Smooth muscle cell (in vitro differentiated cells): ENCODE data around the gene AKT2. TPM values are rescaled to one million over a fixed set of nuclear protein-coding genes. Genes with fewer than 3 reads are reported as not detected.

Experiments
- DNase-seq: peaks from one replicate; lab custom pipeline; 2025; ENCODE audit not compliant: unreplicated experiment; lab: John Stamatoyannopoulos, UW
- H2AFZ ChIP-seq: fragments of 200-600 bp; sonication (generic); 2 replicates; pipeline ENCODE4 v1.6.0; 2016; ENCODE audit warnings: antibody characterized with exemption, low read depth, mild to moderate bottlenecking
- H3F3A ChIP-seq: fragments of 200-600 bp; sonication (generic); 2 replicates; pipeline ENCODE4 v1.6.0; 2017; ENCODE audit warnings: antibody characterized with exemption, low read depth
- H3K27ac ChIP-seq: fragments of 200-600 bp; sonication (generic); 2 replicates; pipeline ENCODE4 v1.5.1; 2016; ENCODE audit warnings: low read depth, mild to moderate bottlenecking
- H3K27me3 ChIP-seq: fragments of 200-600 bp; sonication (generic); 2 replicates; pipeline ENCODE4 v1.6.1; 2016; ENCODE audit warnings: low read depth, mild to moderate bottlenecking
- H3K36me3 ChIP-seq: fragments of 200-600 bp; sonication (generic); 2 replicates; pipeline ENCODE4 v1.5.1; 2016; ENCODE audit warnings: low read depth
- H3K4me1 ChIP-seq: fragments of 200-600 bp; sonication (generic); 2 replicates; pipeline ENCODE4 v1.5.1; 2016; ENCODE audit warnings: low read depth
- H3K4me2 ChIP-seq: fragments of 200-600 bp; sonication (generic); 2 replicates; pipeline ENCODE4 v1.6.0; 2016; ENCODE audit warnings: mild to moderate bottlenecking
- H3K4me3 ChIP-seq: fragments of 200-600 bp; sonication (generic); 2 replicates; pipeline ENCODE4 v1.5.1; 2016; ENCODE audit warnings: mild to moderate bottlenecking
- H3K79me2 ChIP-seq: fragments of 200-600 bp; sonication (generic); 2 replicates; pipeline ENCODE4 v1.6.0; 2016; ENCODE audit warnings: low read depth, mild to moderate bottlenecking
- H3K9ac ChIP-seq: fragments of 200-600 bp; sonication (generic); 2 replicates; pipeline ENCODE4 v1.6.0; 2016; ENCODE audit warnings: low read depth
- H3K9me3 ChIP-seq: fragments of 200-600 bp; sonication (generic); replicated peaks from 2 replicates; pipeline ENCODE4 v1.5.1; 2016; ENCODE audit warnings: low read depth
- H4K20me1 ChIP-seq: fragments of 200-600 bp; sonication (generic); 2 replicates; pipeline ENCODE4 v1.6.0; 2016; ENCODE audit warnings: low read depth
- CTCF ChIP-seq: fragments of 200-600 bp; sonication (generic); IDR thresholded peaks from 2 replicates; pipeline ENCODE4 v1.5.1; 2017; ENCODE audit warnings: borderline replicate concordance, mild to moderate bottlenecking, antibody characterized with exemption; ENCODE audit not compliant: insufficient read depth, poor library complexity, severe bottlenecking
- WGBS: methylation state at CpG from one replicate; pipeline ENCODE4 v1.1.7; 2016; ENCODE audit warnings: low lambda C conversion rate; 5-methylcytosine and 5-hydroxymethylcytosine counted together
- polyA plus RNA-seq: library from polyadenylated mRNA; unstranded; fragments of >200 nt; fragmentation: Nextera tagmentation; extraction: Ambion mirVana; gene quantifications from 2 replicates; pipeline ENCODE4 v1.2.1, GENCODE V29; 2016
- total RNA-seq: library from RNA; depleted of rRNA; stranded (reverse); fragments of >200 nt; gene quantifications from 2 replicates; pipeline ENCODE4 v1.2.3, GENCODE V29; 2014

Gene AKT2
- total and polyA plus RNA-seq, 2 experiments from 2014 or later: 26.6 to 62.6 TPM

DNA sequence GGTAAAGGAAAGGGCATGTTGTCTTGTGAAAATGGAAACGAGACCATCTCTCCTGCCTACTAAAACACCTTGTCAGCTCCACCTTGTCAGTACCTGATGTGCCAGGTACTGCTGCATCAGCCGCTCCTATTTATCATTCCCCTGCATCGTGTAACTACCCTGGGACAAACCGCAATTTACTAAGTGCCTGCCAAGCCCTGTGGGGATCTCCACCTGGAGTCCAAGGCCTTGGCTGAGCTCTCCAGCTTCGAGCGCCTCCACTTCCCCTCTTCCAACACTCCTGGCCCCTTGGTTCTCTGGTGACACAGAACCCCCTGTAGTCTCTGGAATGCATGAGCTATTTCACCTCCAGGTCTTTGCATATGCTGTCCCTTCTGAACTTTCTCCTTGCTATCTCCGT, 32.8 kb downstream of the AKT2 start:
- DNase-seq: no peak
- no peaks in the 10 kb centered on the region for H3K27me3 ChIP-seq
- H3K79me2 ChIP-seq: peaks cover 21% of the 10 kb centered on the region
- no peaks in the 10 kb centered on the region for H3K36me3 ChIP-seq
- H4K20me1 ChIP-seq: peaks cover 58% of the 10 kb centered on the region
- no peak for TF ChIP-seq CTCF
- H3K4me2 ChIP-seq: no peak overlapping the region
- no peaks in the 10 kb centered on the region for H3F3A ChIP-seq
- H3K27ac ChIP-seq: no peak overlapping the region
- no peaks in the 10 kb centered on the region for H3K9me3 ChIP-seq
- WGBS: 79% methylated on average over 7 of the region's 7 CpGs
- H3K9ac ChIP-seq: no peak overlapping the region
- no peak overlapping the region for H3K4me3 ChIP-seq
- H2AFZ ChIP-seq: no peak overlapping the region
- H3K4me1 ChIP-seq: no peaks in the 10 kb centered on the region

DNA sequence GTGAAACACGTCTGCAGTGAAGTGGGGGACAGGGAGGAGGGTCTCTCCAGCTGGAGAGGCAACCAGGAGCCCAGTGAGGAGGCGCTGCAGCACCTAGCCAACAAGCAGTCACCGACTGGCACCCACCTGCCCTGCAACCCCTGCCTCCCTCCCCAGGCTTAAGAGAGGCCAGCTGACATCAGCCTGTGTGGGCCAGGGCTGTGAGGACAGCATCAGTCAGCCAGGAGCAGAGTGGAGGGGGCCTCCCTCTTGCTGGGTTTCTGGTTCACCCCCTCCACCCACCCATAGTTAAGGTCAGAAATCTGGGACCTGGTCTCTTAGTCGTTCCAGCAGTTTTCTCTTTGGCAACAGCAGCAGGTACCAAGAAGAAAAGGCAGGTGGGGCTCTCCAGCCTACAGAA, 33.2 kb downstream of the AKT2 start:
- no peak for TF ChIP-seq CTCF
- DNase-seq: no peak
- H3K4me1 ChIP-seq: no peaks in the 10 kb centered on the region
- H3K27me3 ChIP-seq: no peaks in the 10 kb centered on the region
- H3K9ac ChIP-seq: no peak overlapping the region
- no peak overlapping the region for H3K27ac ChIP-seq
- peaks cover 21% of the 10 kb centered on the region for H3K79me2 ChIP-seq
- H3F3A ChIP-seq: no peaks in the 10 kb centered on the region
- H4K20me1 ChIP-seq: peaks cover 56% of the 10 kb centered on the region
- no peak overlapping the region for H3K4me2 ChIP-seq
- H3K4me3 ChIP-seq: no peak overlapping the region
- WGBS: 89% methylated on average over 4 of the region's 4 CpGs
- H2AFZ ChIP-seq: no peak overlapping the region
- H3K36me3 ChIP-seq: no peaks in the 10 kb centered on the region
- no peaks in the 10 kb centered on the region for H3K9me3 ChIP-seq

GRCh38 chr19:40251244-40251643, 33.9 kb downstream of the AKT2 start:
- Histone ChIP-seq H3K27me3 (no peaks in the 10 kb centered on the region), H3K79me2 (peaks cover 21% of the 10 kb centered on the region), H3K36me3 (no peaks in the 10 kb centered on the region), H3K4me3 (no peak overlapping the region), H3K9me3 (no peaks in the 10 kb centered on the region), H3K4me2 (no peak overlapping the region), H3K4me1 (no peaks in the 10 kb centered on the region), H2AFZ (no peak overlapping the region), H3K27ac (no peak overlapping the region), H3K9ac (no peak overlapping the region), H4K20me1 (peaks cover 57% of the 10 kb centered on the region), H3F3A (no peaks in the 10 kb centered on the region)
- no peak for TF ChIP-seq CTCF
- no peak for DNase-seq

DNA sequence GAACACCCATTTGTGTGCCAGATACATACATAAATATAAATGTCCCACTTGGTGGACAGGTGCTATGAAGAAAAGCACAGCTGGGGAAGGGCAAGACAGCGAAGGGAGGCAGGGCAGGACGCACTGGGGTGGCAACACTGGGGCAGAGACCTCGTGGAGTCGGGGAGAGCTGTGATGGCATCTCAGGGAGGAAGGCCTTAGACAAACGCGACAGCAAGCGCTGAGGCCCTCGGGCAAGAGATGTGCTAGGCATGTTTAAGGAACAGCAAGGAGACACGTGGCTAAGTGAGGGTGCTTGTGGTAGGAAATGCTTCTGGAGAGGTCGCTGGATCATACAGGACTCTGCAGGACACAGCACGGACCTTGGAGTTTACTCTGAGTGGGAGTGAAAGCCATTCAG, 35.4 kb downstream of the AKT2 start:
- no peak overlapping the region for H3K9ac ChIP-seq
- H3K36me3 ChIP-seq: no peaks in the 10 kb centered on the region
- peaks cover 21% of the 10 kb centered on the region for H3K79me2 ChIP-seq
- no peak overlapping the region for H3K4me3 ChIP-seq
- 95% methylated on average over 11 of the region's 11 CpGs for whole genome bisulfite sequencing
- no peak overlapping the region for H3K27ac ChIP-seq
- no peak overlapping the region for H3K4me2 ChIP-seq
- H3K4me1 ChIP-seq: no peaks in the 10 kb centered on the region
- no peak for DNase-seq
- no peaks in the 10 kb centered on the region for H3K9me3 ChIP-seq
- H2AFZ ChIP-seq: no peak overlapping the region
- TF ChIP-seq CTCF: no peak
- H3K27me3 ChIP-seq: no peaks in the 10 kb centered on the region
- H3F3A ChIP-seq: no peaks in the 10 kb centered on the region
- H4K20me1 ChIP-seq: peaks cover 72% of the 10 kb centered on the region
